ENCODE results near the gene VSIG4.

GRCh38 chrX:66016905-66017658 lies 22.8 kb downstream of the VSIG4 start:
- TF ChIP-seq CTCF (IDR thresholded peaks at IDR 0.05; ENCODE audit: low read depth, low read length), result no peak
- peak; percentile 12 for TF ChIP-seq POLR2A (IDR thresholded peaks at IDR 0.05; ENCODE audit: extremely low read depth, insufficient read length)
